ENCODE data around the gene BCR.

Gene BCR

GRCh38 chr22:23218053-23218866 lies 38.0 kb downstream of the BCR start:
- DNase-seq: no peak

- no peak for DNase-seq
Observed at GRCh38 chr22:23218867-23219251, 38.5 kb downstream of the BCR start.

- no peak for DNase-seq
Observed at GRCh38 chr22:23219317-23219716, 39.0 kb downstream of the BCR start.

- peak; percentile 59 for DNase-seq
Observed at GRCh38 chr22:23219822-23220484, 39.6 kb downstream of the BCR start.

GRCh38 chr22:23220485-23221350 lies 40.4 kb downstream of the BCR start:
- DNase-seq: no peak

- DNase-seq: no peak
Observed at GRCh38 chr22:23221351-23221804, 41.1 kb downstream of the BCR start.

- no peak for DNase-seq
Observed at GRCh38 chr22:23222033-23222792, 41.9 kb downstream of the BCR start.

GRCh38 chr22:23222793-23223568 lies 42.7 kb downstream of the BCR start:
- DNase-seq: no peak

- DNase-seq: no peak
Observed at GRCh38 chr22:23223569-23224317, 43.4 kb downstream of the BCR start.

- no peak for DNase-seq
Observed at GRCh38 chr22:23224846-23225245, 44.5 kb downstream of the BCR start.

GRCh38 chr22:23225337-23225723 lies 45.0 kb downstream of the BCR start:
- no peak for DNase-seq

GRCh38 chr22:23225724-23226496 lies 45.6 kb downstream of the BCR start:
- DNase-seq: peak; percentile 57

GRCh38 chr22:23226497-23226850 lies 46.2 kb downstream of the BCR start:
- no peak for DNase-seq

GRCh38 chr22:23227380-23227779 lies 47.1 kb downstream of the BCR start:
- DNase-seq: no peak

GRCh38 chr22:23228503-23228902 lies 48.2 kb downstream of the BCR start:
- DNase-seq: no peak

- DNase-seq: no peak
Observed at GRCh38 chr22:23229646-23230045, 49.3 kb downstream of the BCR start.

GRCh38 chr22:23230348-23231068 lies 50.2 kb downstream of the BCR start:
- DNase-seq: no peak

GRCh38 chr22:23231471-23232093 lies 51.3 kb downstream of the BCR start:
- DNase-seq: no peak

Data from activated T-cell treated with anti-CD3 and anti-CD28 coated beads, Interleukin-2, amount 50 U/mL, for 1 hour (primary cell).